Fibroblast of skin of left quadriceps (primary cell): Measurements from ENCODE around the gene ISG20.

Experiments used
- DNase-seq, 2 experiments: peaks; one replicate each; pipeline ENCODE4 v3.0.0-alpha.2; 2013; ENCODE audit warnings: low read depth in 2 of 2

The ISG20 gene

GRCh38 chr15:88638626-88639372 is at the start of gene ISG20:
Gene ISG20 (plus strand): TSS chr15:88639016. CDS start chr15:88639367, 351 bp downstream.
- DNase-seq, result peak; percentile 91 to 92

- DNase-seq, result no peak
Observed at GRCh38 chr15:88590759-88591158, 48.1 kb upstream of the ISG20 start.

- DNase-seq, result no peak
Observed at GRCh38 chr15:88591384-88591783, 47.4 kb upstream of the ISG20 start.

GRCh38 chr15:88603885-88604284 is 34.9 kb upstream of the ISG20 start:
- no peak for DNase-seq

- DNase-seq, result no peak
Observed at GRCh38 chr15:88604381-88605188, 34.2 kb upstream of the ISG20 start.

GRCh38 chr15:88605189-88606069 is 33.4 kb upstream of the ISG20 start:
- DNase-seq, result no peak

- DNase-seq, result no peak
Observed at GRCh38 chr15:88606070-88606794, 32.6 kb upstream of the ISG20 start.

GRCh38 chr15:88607951-88608350 is 30.9 kb upstream of the ISG20 start:
- no peak for DNase-seq

GRCh38 chr15:88608607-88609181 is 30.1 kb upstream of the ISG20 start:
- no peak for DNase-seq

- DNase-seq, result no peak
Observed at GRCh38 chr15:88609344-88610090, 29.3 kb upstream of the ISG20 start.

GRCh38 chr15:88610701-88611231 is 28.1 kb upstream of the ISG20 start:
- no peak for DNase-seq

GRCh38 chr15:88612186-88612796 is 26.5 kb upstream of the ISG20 start:
- no peak for DNase-seq

GRCh38 chr15:88613074-88613944 is 25.5 kb upstream of the ISG20 start:
- no peak for DNase-seq

GRCh38 chr15:88615303-88616107 is 23.3 kb upstream of the ISG20 start:
- no peak for DNase-seq

- DNase-seq, result no peak
Observed at GRCh38 chr15:88616240-88616639, 22.6 kb upstream of the ISG20 start.

- DNase-seq, result no peak
Observed at GRCh38 chr15:88617031-88617722, 21.6 kb upstream of the ISG20 start.

GRCh38 chr15:88617790-88618189 is 21.0 kb upstream of the ISG20 start:
- no peak for DNase-seq
